Endothelial cell of umbilical vein (primary cell): ENCODE data around the gene SMIM14. TPM values are rescaled to one million over a fixed set of nuclear protein-coding genes. Genes with fewer than 3 reads are reported as not detected.

Source experiments
- BruUV-seq: library from RNA; stranded (reverse); fragments of 400-500 nt; replicated peaks from 2 replicates; lab custom pipeline; 2021; lab: Mats Ljungman, UMichigan
- CTCF ChIA-PET: fragments of 300-600, 350-600 bp; sonication (Branson Sonifier 250); formaldehyde crosslinking; loops from one replicate; lab custom pipeline; 2021; ENCODE audit warnings: antibody characterized with exemption, inconsistent platforms; lab: Charles Lee
- POLR2A ChIA-PET: fragments of 300-600, 350-600 bp; sonication (Branson Sonifier 250); formaldehyde crosslinking; loops from one replicate; lab custom pipeline; 2021; ENCODE audit warnings: antibody characterized with exemption, inconsistent platforms; lab: Charles Lee
- DNase-seq: peaks from one replicate; pipeline ENCODE4 v3.0.0-alpha.2; 2011; ENCODE audit warnings: low read depth, low spot score
- FAIRE-seq: peaks from 2 replicates; lab custom pipeline; 2011; peaks lifted over from hg19 to GRCh38; lab: Jason Lieb, UNC
- H2AFZ ChIP-seq: 2 replicates; pipeline ENCODE4 v1.6.0; 2012; ENCODE audit warnings: low read depth, low read length, control low read depth, inconsistent platforms
- H3K27ac ChIP-seq: 2 replicates; pipeline ENCODE4 v1.5.1; 2011; ENCODE audit warnings: low read depth, mild to moderate bottlenecking, control low read depth, low read length, moderate library complexity; ENCODE audit not compliant: insufficient read depth
- H3K27me3 ChIP-seq, 2 experiments: 2 replicates each; pipeline versions ENCODE4 v1.6.0 to v1.6.1; 2011; ENCODE audit warnings: low read length in 2 of 2, mixed read lengths in 1 of 2; ENCODE audit not compliant: control insufficient read depth in 2 of 2, insufficient read depth in 2 of 2
- H3K36me3 ChIP-seq, 2 experiments: 2 replicates in 1 of 2; 3 replicates in 1 of 2; pipeline ENCODE4 v1.5.1; 2011; ENCODE audit warnings: low read length in 2 of 2, mild to moderate bottlenecking in 1 of 2, moderate library complexity in 1 of 2; ENCODE audit not compliant: control insufficient read depth in 2 of 2, insufficient read depth in 2 of 2; ENCODE audit errors: extremely low read depth in 1 of 2
- H3K4me1 ChIP-seq: 3 replicates; pipeline ENCODE4 v1.5.1; 2011; ENCODE audit warnings: mild to moderate bottlenecking, low read length; ENCODE audit not compliant: control insufficient read depth, insufficient read depth; ENCODE audit errors: extremely low read depth
- H3K4me2 ChIP-seq: 2 replicates; pipeline ENCODE4 v1.6.1; 2011; ENCODE audit warnings: low read length, control low read depth, mixed read lengths; ENCODE audit not compliant: insufficient read depth
- H3K4me3 ChIP-seq, 3 experiments: fragments of 200-600 bp in 1 of 3; sonication (generic), shearing (Covaris generic) in 1 of 3; replicated peaks in 1 of 3; 2 replicates each; pipeline ENCODE4 v1.5.1; 2011 to 2016; ENCODE audit warnings: control low read depth in 3 of 3, low read length in 3 of 3, mild to moderate bottlenecking in 2 of 3, inconsistent platforms in 1 of 3, low read depth in 1 of 3, moderate library complexity in 1 of 3; ENCODE audit not compliant: insufficient read depth in 1 of 3
- H3K79me2 ChIP-seq: 2 replicates; pipeline ENCODE4 v1.6.0; 2012; ENCODE audit warnings: low read length, inconsistent platforms; ENCODE audit not compliant: control insufficient read depth, insufficient read depth
- H3K9ac ChIP-seq: replicated peaks from 2 replicates; pipeline ENCODE3; 2011; ENCODE audit warnings: low read length, control low read depth; ENCODE audit not compliant: insufficient read depth; ENCODE audit errors: extremely low read depth
- H3K9me1 ChIP-seq: replicated peaks from 3 replicates; pipeline ENCODE4 v1.6.0; 2011; ENCODE audit warnings: mild to moderate bottlenecking, low read length; ENCODE audit not compliant: control insufficient read depth, insufficient read depth; ENCODE audit errors: extremely low read depth
- H3K9me3 ChIP-seq: replicated peaks from 2 replicates; pipeline ENCODE4 v1.5.1; 2012; ENCODE audit warnings: low read length, inconsistent platforms; ENCODE audit not compliant: control insufficient read depth, insufficient read depth
- H4K20me1 ChIP-seq: replicated peaks from 2 replicates; pipeline ENCODE3; 2011; ENCODE audit warnings: mild to moderate bottlenecking, low read length; ENCODE audit not compliant: control insufficient read depth, insufficient read depth; ENCODE audit errors: extremely low read depth
- EZH2 ChIP-seq: IDR thresholded peaks from 2 replicates; pipeline ENCODE4 v1.6.1; 2012; ENCODE audit warnings: borderline replicate concordance, low read depth, mild to moderate bottlenecking, moderate library complexity, low read length, inconsistent platforms; ENCODE audit not compliant: severe bottlenecking
- FOS ChIP-seq: IDR thresholded peaks from 2 replicates; pipeline ENCODE4 v1.6.1; 2011; ENCODE audit warnings: mild to moderate bottlenecking, low read length, moderate library complexity, borderline replicate concordance; ENCODE audit not compliant: insufficient read depth
- GATA2 ChIP-seq: IDR thresholded peaks from 2 replicates; pipeline ENCODE4 v1.7.0; 2011; ENCODE audit warnings: low read depth, mild to moderate bottlenecking, moderate library complexity, mixed read lengths, low read length; ENCODE audit not compliant: insufficient read length, insufficient read depth
- MYC ChIP-seq: IDR thresholded peaks from one replicate; pipeline ENCODE4 v1.6.1; 2011; ENCODE audit warnings: mild to moderate bottlenecking, low read depth, low read length
- POLR2A ChIP-seq: IDR thresholded peaks from 2 replicates; pipeline ENCODE4 v1.6.1; 2012; ENCODE audit warnings: low read depth, mild to moderate bottlenecking, control low read depth, low read length
- POLR2AphosphoS5 ChIP-seq: IDR thresholded peaks from 2 replicates; pipeline ENCODE4 v1.6.1; 2012; ENCODE audit warnings: low read depth, mild to moderate bottlenecking, control low read depth, low read length, moderate library complexity; ENCODE audit not compliant: insufficient read depth
- dilution Hi-C: fragments of 300-500 bp; cut with MboI; formaldehyde crosslinking; loops from one replicate; pipeline ENCODE4 v1.15.0; 2019; ENCODE audit warnings: low sequenced_read_pairs; ENCODE audit not compliant: extremely low pct_ligation_motif_present
- intact Hi-C: fragments of 100-400 bp; cut with micrococcal nuclease; formaldehyde crosslinking; loops from one replicate; pipeline ENCODE4 v1.10.0; 2022
- polyA plus RNA-seq, 4 experiments: library from polyadenylated mRNA; depleted of rRNA in 3 of 4; stranded (reverse) in 3 of 4; unstranded in 1 of 4; fragments of >200 nt; gene quantifications; 2 replicates each; pipeline versions ENCODE4 v1.2.1 to v1.2.3, GENCODE V29; 2011 to 2012; ENCODE audit warnings: missing spikeins in 1 of 4
- total RNA-seq: library from RNA; stranded (reverse); gene quantifications from 2 replicates; pipeline ENCODE4 v1.2.3, GENCODE V29; 2021
- TF ChIP-seq, protein P1 (sequence below), 2 donors: IDR thresholded peaks; 1 replicate in 1 of 2; 2 replicates in 1 of 2; pipeline ENCODE4 v1.5.1; 2011; ENCODE audit warnings: low read length in 2 of 2, mild to moderate bottlenecking in 2 of 2, moderate library complexity in 2 of 2, control low read depth in 1 of 2, inconsistent platforms in 1 of 2, low read depth in 1 of 2; ENCODE audit not compliant: insufficient read depth in 1 of 2; ENCODE audit errors: extremely low read depth in 1 of 2

Gene SMIM14
- total and polyA plus RNA-seq, 2 donors (not counting 3 experiments of a cell fraction or from before 2014, with no cell fraction given) = 12.3 to 15.4 TPM

DNA sequence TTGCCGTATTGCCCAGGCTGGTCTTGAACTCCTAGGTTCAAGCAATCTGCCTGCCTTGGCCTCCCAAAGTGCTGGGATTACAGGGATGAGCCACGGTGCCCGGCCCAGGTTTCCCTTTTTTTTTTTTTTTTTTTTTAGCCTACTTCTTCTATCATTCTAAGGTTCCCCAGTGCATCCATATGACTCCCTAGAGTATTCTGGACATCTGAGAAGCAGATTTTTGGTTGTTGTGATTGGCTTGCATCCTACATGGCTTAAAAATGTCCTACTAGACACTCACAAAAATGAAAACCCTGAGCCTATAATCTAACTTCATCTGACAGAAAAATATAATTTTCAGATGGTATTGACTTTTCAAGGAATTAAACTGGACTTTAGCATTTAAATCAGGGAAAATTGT is 41.7 kb downstream of the SMIM14 start:
- TF ChIP-seq MYC (no peak), FOS (no peak)
- TF ChIP-seq, protein P1, sequence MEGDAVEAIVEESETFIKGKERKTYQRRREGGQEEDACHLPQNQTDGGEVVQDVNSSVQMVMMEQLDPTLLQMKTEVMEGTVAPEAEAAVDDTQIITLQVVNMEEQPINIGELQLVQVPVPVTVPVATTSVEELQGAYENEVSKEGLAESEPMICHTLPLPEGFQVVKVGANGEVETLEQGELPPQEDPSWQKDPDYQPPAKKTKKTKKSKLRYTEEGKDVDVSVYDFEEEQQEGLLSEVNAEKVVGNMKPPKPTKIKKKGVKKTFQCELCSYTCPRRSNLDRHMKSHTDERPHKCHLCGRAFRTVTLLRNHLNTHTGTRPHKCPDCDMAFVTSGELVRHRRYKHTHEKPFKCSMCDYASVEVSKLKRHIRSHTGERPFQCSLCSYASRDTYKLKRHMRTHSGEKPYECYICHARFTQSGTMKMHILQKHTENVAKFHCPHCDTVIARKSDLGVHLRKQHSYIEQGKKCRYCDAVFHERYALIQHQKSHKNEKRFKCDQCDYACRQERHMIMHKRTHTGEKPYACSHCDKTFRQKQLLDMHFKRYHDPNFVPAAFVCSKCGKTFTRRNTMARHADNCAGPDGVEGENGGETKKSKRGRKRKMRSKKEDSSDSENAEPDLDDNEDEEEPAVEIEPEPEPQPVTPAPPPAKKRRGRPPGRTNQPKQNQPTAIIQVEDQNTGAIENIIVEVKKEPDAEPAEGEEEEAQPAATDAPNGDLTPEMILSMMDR (IDR thresholded peaks at IDR 0.05; ENCODE audit: extremely low read depth in 1 of 2, insufficient read depth in 1 of 2, low read depth in 1 of 2, low read length in 2 of 2) = no peak
- no peak for FAIRE-seq
- CTCF ChIA-PET = no interaction called here
- no TSS peak for BruUV-seq
- Histone ChIP-seq H3K9me1 (no peaks in the 10 kb centered on the region), H3K4me1 (no peaks in the 10 kb centered on the region), H3K4me2 (no peak overlapping the region), H3K79me2 (no peaks in the 10 kb centered on the region), H3K36me3 (no peaks in the 10 kb centered on the region), H3K9me3 (no peaks in the 10 kb centered on the region), H3K27ac (no peak overlapping the region), H3K27me3 (no peaks in the 10 kb centered on the region), H4K20me1 (no peaks in the 10 kb centered on the region), H3K4me3 (no peak overlapping the region), H2AFZ (no peak overlapping the region), H3K9ac (no peak overlapping the region)
- POLR2A ChIA-PET = interaction anchor here (0.7 kb wide), 1 partner anchor 1208 kb away, joined by 10 read pairs; no protein-coding TSS in a partner anchor
- intact Hi-C loops (no loop called here), dilution Hi-C loops (no loop called here)
- no peak for DNase-seq

DNA sequence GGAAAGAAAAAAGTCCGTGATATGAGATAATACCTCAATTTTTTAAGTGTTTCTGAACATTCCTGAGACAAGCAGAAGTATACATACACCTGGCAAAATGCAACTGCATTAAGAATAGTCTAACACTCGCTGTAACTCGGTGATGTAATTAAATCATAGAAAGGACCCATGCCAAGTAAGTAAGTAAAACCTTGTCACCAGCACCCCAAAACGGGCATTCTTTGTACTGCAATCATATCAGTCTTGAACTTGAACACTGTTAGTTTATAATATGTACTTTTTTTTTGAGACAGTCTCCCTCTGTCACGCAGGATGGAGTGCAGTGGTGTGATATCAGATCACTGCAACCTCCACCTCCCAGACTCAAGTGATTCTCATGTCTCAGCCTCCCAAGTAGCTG is 47.4 kb downstream of the SMIM14 start:
- no peaks in the 10 kb centered on the region for H3K27me3 ChIP-seq
- intact Hi-C loops = no loop called here
- CTCF ChIA-PET = interaction anchor here (1.2 kb wide), 1 partner anchor 122 kb away, joined by 4 read pairs; no protein-coding TSS in a partner anchor
- no peak for FAIRE-seq
- H4K20me1 ChIP-seq = no peaks in the 10 kb centered on the region
- no peak for DNase-seq
- H3K9me1 ChIP-seq = no peaks in the 10 kb centered on the region
- no peaks in the 10 kb centered on the region for H3K9me3 ChIP-seq
- dilution Hi-C loops = no loop called here
- no peaks in the 10 kb centered on the region for H3K4me1 ChIP-seq
- no peak for TF ChIP-seq POLR2A
- no peak for TF ChIP-seq POLR2AphosphoS5
- TF ChIP-seq GATA2 = no peak
- TF ChIP-seq EZH2 = no peak
- no peak overlapping the region for H3K4me2 ChIP-seq
- BruUV-seq = no TSS peak
- no peak overlapping the region for H3K9ac ChIP-seq
- POLR2A ChIA-PET = no interaction called here
- H3K4me3 ChIP-seq = no peak overlapping the region
- H2AFZ ChIP-seq = no peak overlapping the region
- H3K27ac ChIP-seq = no peak overlapping the region
- H3K36me3 ChIP-seq = no peaks in the 10 kb centered on the region
- no peaks in the 10 kb centered on the region for H3K79me2 ChIP-seq
